ENCODE measurements around the gene PRRX2. TPM values are rescaled to one million over a fixed set of nuclear protein-coding genes. Genes with fewer than 3 reads are reported as not detected.
A peak's percentile ranks its signal among the peaks of the same experiment; 100 is the strongest.

PRRX2 gene
- polyA plus RNA-seq, 6 donors from 2014 or later: not detected

GRCh38 chr9:129667378-129667777 lies 1.9 kb downstream of the PRRX2 start:
- Mint-ChIP-seq H3K36me3 (no peaks in the 10 kb centered on the region), H3K4me3 (peak overlapping the region in 1 of 8 donors; percentile 2), H3K27me3 (peaks cover 15 to 63% (median 26%) of the 10 kb centered on the region in 3 donors), H3K27ac (no peak overlapping the region), H3K4me1 (peaks cover 6 to 9% (median 8%) of the 10 kb centered on the region in 3 donors), H3K9me3 (no peaks in the 10 kb centered on the region)
- no peak for DNase-seq
- ATAC-seq (ENCODE audit: low read depth in 2 of 2): no peak

GRCh38 chr9:129667850-129668249 lies 2.4 kb downstream of the PRRX2 start:
- H3K9me3 Mint-ChIP-seq: no peaks in the 10 kb centered on the region
- peak overlapping the region in 1 of 8 donors; percentile 61 for H3K4me3 Mint-ChIP-seq
- H3K27ac Mint-ChIP-seq: no peak overlapping the region
- H3K36me3 Mint-ChIP-seq: no peaks in the 10 kb centered on the region
- peaks cover 10 to 63% (median 26%) of the 10 kb centered on the region in 3 donors for H3K27me3 Mint-ChIP-seq
- DNase-seq (no peak), ATAC-seq (ENCODE audit: low read depth in 2 of 2) (no peak)
- H3K4me1 Mint-ChIP-seq: peaks cover 6 to 9% (median 8%) of the 10 kb centered on the region in 3 donors

GRCh38 chr9:129669141-129669718 lies 3.8 kb downstream of the PRRX2 start:
- Mint-ChIP-seq H3K4me3 (no peak overlapping the region), H3K27ac (no peak overlapping the region), H3K4me1 (peaks cover 6 to 9% (median 8%) of the 10 kb centered on the region in 3 donors), H3K36me3 (no peaks in the 10 kb centered on the region), H3K27me3 (peaks cover 10 to 61% (median 26%) of the 10 kb centered on the region in 3 donors), H3K9me3 (no peaks in the 10 kb centered on the region)
- DNase-seq: no peak
- ATAC-seq (ENCODE audit: low read depth in 2 of 2): no peak

DNA sequence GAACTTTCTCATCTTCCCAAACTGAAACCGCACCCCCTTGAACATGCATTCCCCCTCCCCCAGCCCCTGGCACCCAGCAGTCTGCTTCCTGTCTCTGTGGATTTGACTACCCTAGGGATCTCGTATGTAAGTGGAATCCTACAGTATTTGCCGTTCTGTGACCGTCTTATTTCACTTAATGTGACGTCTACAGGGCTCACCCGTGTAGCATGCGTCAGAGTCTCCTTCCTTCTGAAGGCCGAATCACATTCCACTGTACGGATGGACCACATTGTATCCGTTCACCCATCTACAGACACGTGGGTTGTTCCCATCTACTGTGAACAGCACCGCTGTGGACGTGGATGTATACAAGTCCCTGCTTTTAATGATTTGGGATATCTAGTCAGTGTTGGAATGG lies 4.5 kb downstream of the PRRX2 start:
- Mint-ChIP-seq H3K4me1 (peaks cover 2 to 5% (median 4%) of the 10 kb centered on the region in 3 donors), H3K36me3 (no peaks in the 10 kb centered on the region), H3K27ac (peak overlapping the region in 1 of 6 donors; percentile 68), H3K27me3 (peaks cover 7 to 54% (median 21%) of the 10 kb centered on the region in 3 donors), H3K9me3 (no peaks in the 10 kb centered on the region), H3K4me3 (peak overlapping the region in 1 of 8 donors; percentile 16)
- no peak for DNase-seq
- no peak for ATAC-seq (ENCODE audit: low read depth in 2 of 2)

GRCh38 chr9:129671065-129671464 lies 5.6 kb downstream of the PRRX2 start:
- no peak for DNase-seq
- ATAC-seq (ENCODE audit: low read depth in 2 of 2): no peak
- no peak overlapping the region for H3K4me3 Mint-ChIP-seq
- peak overlapping the region in 1 of 6 donors; percentile 51 for H3K27ac Mint-ChIP-seq
- H3K4me1 Mint-ChIP-seq: peaks cover 0 to 4% (median 0%) of the 10 kb centered on the region in 3 donors
- peaks cover 8 to 55% (median 21%) of the 10 kb centered on the region in 3 donors for H3K27me3 Mint-ChIP-seq
- no peaks in the 10 kb centered on the region for H3K9me3 Mint-ChIP-seq
- no peaks in the 10 kb centered on the region for H3K36me3 Mint-ChIP-seq

DNA sequence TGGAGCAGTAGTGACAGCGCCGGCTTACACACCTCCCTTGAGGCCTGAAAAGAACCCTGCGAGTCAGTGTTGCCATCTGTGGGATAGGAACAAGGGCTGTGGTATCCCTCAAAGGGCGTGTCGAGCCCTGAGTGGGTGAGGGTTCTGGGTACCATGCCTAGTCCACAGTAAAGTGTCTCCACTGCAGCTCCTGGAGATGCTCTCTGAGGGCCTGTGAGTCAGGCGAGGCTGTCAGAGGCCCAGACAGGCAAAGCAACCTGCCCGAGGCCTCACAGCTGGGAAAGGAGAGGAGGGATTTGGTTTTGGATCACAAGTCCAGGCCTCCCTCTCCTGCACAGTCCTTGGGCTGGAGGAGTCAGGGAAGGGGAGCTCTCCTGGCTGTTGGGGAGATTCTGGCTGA lies 6.1 kb downstream of the PRRX2 start:
- Mint-ChIP-seq H3K36me3 (no peaks in the 10 kb centered on the region), H3K4me3 (no peak overlapping the region), H3K4me1 (peaks cover 0 to 4% (median 0%) of the 10 kb centered on the region in 3 donors), H3K27ac (no peak overlapping the region), H3K27me3 (peaks cover 11 to 59% (median 26%) of the 10 kb centered on the region in 3 donors), H3K9me3 (no peaks in the 10 kb centered on the region)
- DNase-seq (no peak), ATAC-seq (ENCODE audit: low read depth in 2 of 2) (no peak)

GRCh38 chr9:129672702-129673101 lies 7.3 kb downstream of the PRRX2 start:
- Mint-ChIP-seq H3K4me1 (no peaks in the 10 kb centered on the region), H3K9me3 (no peaks in the 10 kb centered on the region), H3K27ac (no peak overlapping the region), H3K4me3 (no peak overlapping the region), H3K36me3 (no peaks in the 10 kb centered on the region), H3K27me3 (peaks cover 14 to 61% (median 30%) of the 10 kb centered on the region in 3 donors)
- ATAC-seq (ENCODE audit: low read depth in 2 of 2): no peak
- no peak for DNase-seq

- no peaks in the 10 kb centered on the region for H3K36me3 Mint-ChIP-seq
- no peaks in the 10 kb centered on the region for H3K4me1 Mint-ChIP-seq
- no peak overlapping the region for H3K4me3 Mint-ChIP-seq
- no peak overlapping the region for H3K27ac Mint-ChIP-seq
- ATAC-seq (ENCODE audit: low read depth in 2 of 2): no peak
- no peaks in the 10 kb centered on the region for H3K9me3 Mint-ChIP-seq
- no peak for DNase-seq
- H3K27me3 Mint-ChIP-seq: peaks cover 17 to 59% (median 38%) of the 10 kb centered on the region in 3 donors
These were observed 8.2 kb downstream of the PRRX2 start for GRCh38 chr9:129673602-129674001.

DNA sequence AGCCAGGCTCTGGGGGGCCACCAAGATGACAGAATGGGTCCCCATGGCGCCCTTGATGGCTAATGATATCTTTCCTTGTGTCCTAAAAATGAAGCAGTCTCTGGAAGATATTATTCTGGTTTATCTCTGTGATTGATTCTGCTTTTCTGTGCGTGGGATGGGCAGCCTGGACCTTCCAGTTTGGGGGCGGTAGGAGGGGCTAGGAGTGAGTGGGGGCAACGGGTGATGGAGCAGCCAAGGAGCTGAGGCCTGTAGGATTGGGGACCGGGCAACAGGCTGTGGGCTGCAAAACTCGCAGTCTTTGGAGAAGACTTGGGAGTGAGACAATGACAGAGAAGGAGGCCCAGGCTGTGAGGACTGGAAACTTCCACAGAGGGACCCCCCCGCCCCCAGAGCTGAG lies 8.8 kb downstream of the PRRX2 start:
- DNase-seq (no peak), ATAC-seq (ENCODE audit: low read depth in 2 of 2) (no peak)
- H3K27ac Mint-ChIP-seq: peak overlapping the region in 1 of 6 donors; percentile 17
- H3K36me3 Mint-ChIP-seq: no peaks in the 10 kb centered on the region
- no peaks in the 10 kb centered on the region for H3K4me1 Mint-ChIP-seq
- no peak overlapping the region for H3K4me3 Mint-ChIP-seq
- no peaks in the 10 kb centered on the region for H3K9me3 Mint-ChIP-seq
- H3K27me3 Mint-ChIP-seq: peaks cover 17 to 58% (median 42%) of the 10 kb centered on the region in 3 donors

GRCh38 chr9:129675620-129676019 lies 10.2 kb downstream of the PRRX2 start:
- ATAC-seq (ENCODE audit: low read depth in 2 of 2) (no peak), DNase-seq (no peak)
- Mint-ChIP-seq H3K9me3 (no peaks in the 10 kb centered on the region), H3K27me3 (peaks cover 11 to 57% (median 32%) of the 10 kb centered on the region in 3 donors), H3K27ac (no peak overlapping the region), H3K4me1 (no peaks in the 10 kb centered on the region), H3K36me3 (no peaks in the 10 kb centered on the region), H3K4me3 (no peak overlapping the region)

- Mint-ChIP-seq H3K4me3 (no peak overlapping the region), H3K4me1 (no peaks in the 10 kb centered on the region), H3K9me3 (no peaks in the 10 kb centered on the region), H3K27me3 (peaks cover 11 to 57% (median 32%) of the 10 kb centered on the region in 3 donors), H3K27ac (no peak overlapping the region), H3K36me3 (no peaks in the 10 kb centered on the region)
- DNase-seq (no peak), ATAC-seq (ENCODE audit: low read depth in 2 of 2) (no peak)
These were observed 10.8 kb downstream of the PRRX2 start for GRCh38 chr9:129676287-129676686.

DNA sequence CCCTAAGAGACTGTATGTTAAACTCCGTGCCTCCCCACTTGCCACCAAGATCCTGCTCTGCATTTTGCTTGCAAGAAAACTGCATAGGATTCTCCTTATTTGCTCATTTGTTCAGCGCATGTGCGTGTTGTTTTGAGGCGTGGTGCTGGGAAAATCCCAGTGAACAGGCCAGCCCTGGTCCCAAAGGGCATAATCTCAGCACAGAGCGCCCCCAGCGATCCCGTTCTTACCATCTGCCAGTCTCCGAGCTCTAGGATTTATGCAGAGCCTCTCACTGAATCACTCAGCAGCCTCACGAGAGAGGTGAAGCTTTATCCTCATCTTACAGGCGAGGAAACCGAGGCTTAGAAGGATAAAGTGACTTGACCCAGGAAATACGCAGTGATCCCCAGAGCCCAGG lies 11.5 kb downstream of the PRRX2 start:
- ATAC-seq (ENCODE audit: low read depth in 2 of 2) (no peak), DNase-seq (no peak)
- Mint-ChIP-seq H3K9me3 (no peaks in the 10 kb centered on the region), H3K27me3 (peaks cover 11 to 54% (median 34%) of the 10 kb centered on the region in 3 donors), H3K36me3 (no peaks in the 10 kb centered on the region), H3K4me1 (no peaks in the 10 kb centered on the region), H3K27ac (peak overlapping the region in 2 of 6 donors; percentile 59 to 88), H3K4me3 (no peak overlapping the region)

- Mint-ChIP-seq H3K27ac (peak overlapping the region in 1 of 6 donors; percentile 73), H3K27me3 (peaks cover 11 to 54% (median 39%) of the 10 kb centered on the region in 3 donors), H3K4me1 (no peaks in the 10 kb centered on the region), H3K4me3 (no peak overlapping the region), H3K9me3 (no peaks in the 10 kb centered on the region), H3K36me3 (no peaks in the 10 kb centered on the region)
- no peak for DNase-seq
- no peak for ATAC-seq (ENCODE audit: low read depth in 2 of 2)
These were observed 12.0 kb downstream of the PRRX2 start for GRCh38 chr9:129677456-129677855.

- no peak overlapping the region for H3K4me3 Mint-ChIP-seq
- peaks cover 11 to 56% (median 40%) of the 10 kb centered on the region in 3 donors for H3K27me3 Mint-ChIP-seq
- no peaks in the 10 kb centered on the region for H3K4me1 Mint-ChIP-seq
- ATAC-seq (ENCODE audit: low read depth in 2 of 2) (no peak), DNase-seq (no peak)
- no peaks in the 10 kb centered on the region for H3K36me3 Mint-ChIP-seq
- no peaks in the 10 kb centered on the region for H3K9me3 Mint-ChIP-seq
- no peak overlapping the region for H3K27ac Mint-ChIP-seq
These were observed 13.4 kb downstream of the PRRX2 start for GRCh38 chr9:129678844-129679243.

Measured in naive B cell (primary cell).